Ishikawa (cell line): Measurements from ENCODE around the gene CISD3.

Experiments
- CEBPB ChIP-seq: IDR thresholded peaks from 2 replicates; pipeline ENCODE4 v1.6.1; 2012
- CREB1 ChIP-seq: IDR thresholded peaks from 2 replicates; pipeline ENCODE4 v1.6.1; 2012; ENCODE audit warnings: low read depth
- EGR1 ChIP-seq: IDR thresholded peaks from 2 replicates; pipeline ENCODE4 v1.6.1; 2012
- EP300 ChIP-seq: IDR thresholded peaks from 2 replicates; pipeline ENCODE4 v1.6.1; 2012; ENCODE audit warnings: borderline replicate concordance
- FOXM1 ChIP-seq: IDR thresholded peaks from 2 replicates; pipeline ENCODE4 v1.6.1; 2012; ENCODE audit warnings: low read depth, borderline replicate concordance
- NFIC ChIP-seq: IDR thresholded peaks from 2 replicates; pipeline ENCODE4 v1.6.1; 2012
- RAD21 ChIP-seq: IDR thresholded peaks from 2 replicates; pipeline ENCODE4 v1.6.1; 2012; ENCODE audit warnings: low read depth
- TAF1 ChIP-seq: IDR thresholded peaks from 2 replicates; pipeline ENCODE4 v1.6.1; 2012; ENCODE audit warnings: low read depth, mild to moderate bottlenecking
- ZBTB7A ChIP-seq: IDR thresholded peaks from 2 replicates; pipeline ENCODE4 v1.6.1; 2012; ENCODE audit warnings: low read depth
- TF ChIP-seq, protein P1 (sequence below): IDR thresholded peaks from 2 replicates; pipeline ENCODE4 v1.6.1; 2012; ENCODE audit warnings: low read depth, mild to moderate bottlenecking
- TF ChIP-seq, protein P2 (sequence below): IDR thresholded peaks from 2 replicates; pipeline ENCODE4 v1.6.1; 2012

DNA sequence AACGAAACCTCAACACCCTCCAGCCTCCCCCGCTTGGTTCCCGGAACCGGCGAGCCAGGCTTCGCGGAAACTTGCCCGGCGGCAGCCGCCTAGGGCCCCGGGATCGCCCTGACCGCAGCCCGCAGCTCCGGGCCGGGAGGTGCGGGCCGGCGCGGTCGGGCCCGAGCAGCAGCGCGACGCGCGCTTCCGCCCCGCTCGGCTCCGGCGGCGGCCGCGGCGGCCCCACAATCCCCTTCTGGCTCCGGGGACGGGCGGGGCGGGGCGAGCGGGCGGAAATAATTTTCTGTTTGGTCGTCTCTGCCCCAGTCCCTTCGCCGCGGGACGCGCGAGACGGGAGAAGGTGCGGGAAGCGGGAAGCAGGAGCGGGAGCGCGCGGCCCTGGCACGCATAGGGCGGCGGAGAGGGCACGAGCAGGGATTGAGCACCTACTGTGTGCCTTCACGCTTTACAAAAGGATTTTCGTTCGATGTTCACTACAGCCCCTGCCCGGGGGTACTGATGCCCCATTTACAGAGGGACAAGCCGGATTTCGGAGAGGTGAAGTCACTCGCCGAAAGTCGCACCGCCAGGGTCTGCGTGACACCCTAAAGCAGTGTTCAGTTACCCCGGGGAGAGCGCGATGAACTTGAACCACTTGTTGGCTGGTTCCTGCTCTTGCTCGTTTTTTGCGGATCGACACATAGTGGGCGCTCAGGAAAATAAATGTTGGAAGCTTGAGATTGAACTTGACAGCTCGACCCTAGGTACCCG, 27.8 kb upstream of the CISD3 start:
- no peak for TF ChIP-seq CEBPB
- TF ChIP-seq EP300 = peak; percentile 36; the same call in 1 of the 2 replicates
- no peak for TF ChIP-seq RAD21
- TF ChIP-seq, protein P1, sequence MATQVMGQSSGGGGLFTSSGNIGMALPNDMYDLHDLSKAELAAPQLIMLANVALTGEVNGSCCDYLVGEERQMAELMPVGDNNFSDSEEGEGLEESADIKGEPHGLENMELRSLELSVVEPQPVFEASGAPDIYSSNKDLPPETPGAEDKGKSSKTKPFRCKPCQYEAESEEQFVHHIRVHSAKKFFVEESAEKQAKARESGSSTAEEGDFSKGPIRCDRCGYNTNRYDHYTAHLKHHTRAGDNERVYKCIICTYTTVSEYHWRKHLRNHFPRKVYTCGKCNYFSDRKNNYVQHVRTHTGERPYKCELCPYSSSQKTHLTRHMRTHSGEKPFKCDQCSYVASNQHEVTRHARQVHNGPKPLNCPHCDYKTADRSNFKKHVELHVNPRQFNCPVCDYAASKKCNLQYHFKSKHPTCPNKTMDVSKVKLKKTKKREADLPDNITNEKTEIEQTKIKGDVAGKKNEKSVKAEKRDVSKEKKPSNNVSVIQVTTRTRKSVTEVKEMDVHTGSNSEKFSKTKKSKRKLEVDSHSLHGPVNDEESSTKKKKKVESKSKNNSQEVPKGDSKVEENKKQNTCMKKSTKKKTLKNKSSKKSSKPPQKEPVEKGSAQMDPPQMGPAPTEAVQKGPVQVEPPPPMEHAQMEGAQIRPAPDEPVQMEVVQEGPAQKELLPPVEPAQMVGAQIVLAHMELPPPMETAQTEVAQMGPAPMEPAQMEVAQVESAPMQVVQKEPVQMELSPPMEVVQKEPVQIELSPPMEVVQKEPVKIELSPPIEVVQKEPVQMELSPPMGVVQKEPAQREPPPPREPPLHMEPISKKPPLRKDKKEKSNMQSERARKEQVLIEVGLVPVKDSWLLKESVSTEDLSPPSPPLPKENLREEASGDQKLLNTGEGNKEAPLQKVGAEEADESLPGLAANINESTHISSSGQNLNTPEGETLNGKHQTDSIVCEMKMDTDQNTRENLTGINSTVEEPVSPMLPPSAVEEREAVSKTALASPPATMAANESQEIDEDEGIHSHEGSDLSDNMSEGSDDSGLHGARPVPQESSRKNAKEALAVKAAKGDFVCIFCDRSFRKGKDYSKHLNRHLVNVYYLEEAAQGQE = no peak
- no peak for TF ChIP-seq FOXM1
- TF ChIP-seq, protein P2, sequence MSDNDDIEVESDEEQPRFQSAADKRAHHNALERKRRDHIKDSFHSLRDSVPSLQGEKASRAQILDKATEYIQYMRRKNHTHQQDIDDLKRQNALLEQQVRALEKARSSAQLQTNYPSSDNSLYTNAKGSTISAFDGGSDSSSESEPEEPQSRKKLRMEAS = peak; percentile 93
- TF ChIP-seq NFIC = peak; percentile 54; the same call in 1 of the 2 replicates
- peak; percentile 72 for TF ChIP-seq ZBTB7A
- no peak for TF ChIP-seq EGR1
- TF ChIP-seq TAF1 = peak; percentile 61
- 0 out of 2 replicates have a peak, but pooled peaks have one; percentile 0 for TF ChIP-seq CREB1
